Uterus (tissue), 2 donors: Measurements from ENCODE around the gene PI4KA.
"Not testable (repeated sequence)": the region's sequence is repeated elsewhere in the genome, so short reads cannot be mapped to it uniquely, and the experiment has no call there.

Experiments used
- POLR2A ChIP-seq, 2 donors: fragments of 450-650 bp; IDR thresholded peaks; one replicate each; pipeline ENCODE4 v1.6.1; 2016; ENCODE audit warnings: antibody characterized with exemption in 2 of 2, mild to moderate bottlenecking in 1 of 2, moderate library complexity in 1 of 2
- TF ChIP-seq, protein P1 (sequence below), 4 experiments: fragments of 200-600 bp in 2 of 4; fragments of 450-650 bp in 2 of 4; sonication (generic) in 2 of 4; IDR thresholded peaks; one replicate each; pipeline ENCODE4 v1.5.1; 2016 to 2019; ENCODE audit warnings: antibody characterized with exemption in 4 of 4, mild to moderate bottlenecking in 2 of 4, moderate library complexity in 1 of 4

DNA sequence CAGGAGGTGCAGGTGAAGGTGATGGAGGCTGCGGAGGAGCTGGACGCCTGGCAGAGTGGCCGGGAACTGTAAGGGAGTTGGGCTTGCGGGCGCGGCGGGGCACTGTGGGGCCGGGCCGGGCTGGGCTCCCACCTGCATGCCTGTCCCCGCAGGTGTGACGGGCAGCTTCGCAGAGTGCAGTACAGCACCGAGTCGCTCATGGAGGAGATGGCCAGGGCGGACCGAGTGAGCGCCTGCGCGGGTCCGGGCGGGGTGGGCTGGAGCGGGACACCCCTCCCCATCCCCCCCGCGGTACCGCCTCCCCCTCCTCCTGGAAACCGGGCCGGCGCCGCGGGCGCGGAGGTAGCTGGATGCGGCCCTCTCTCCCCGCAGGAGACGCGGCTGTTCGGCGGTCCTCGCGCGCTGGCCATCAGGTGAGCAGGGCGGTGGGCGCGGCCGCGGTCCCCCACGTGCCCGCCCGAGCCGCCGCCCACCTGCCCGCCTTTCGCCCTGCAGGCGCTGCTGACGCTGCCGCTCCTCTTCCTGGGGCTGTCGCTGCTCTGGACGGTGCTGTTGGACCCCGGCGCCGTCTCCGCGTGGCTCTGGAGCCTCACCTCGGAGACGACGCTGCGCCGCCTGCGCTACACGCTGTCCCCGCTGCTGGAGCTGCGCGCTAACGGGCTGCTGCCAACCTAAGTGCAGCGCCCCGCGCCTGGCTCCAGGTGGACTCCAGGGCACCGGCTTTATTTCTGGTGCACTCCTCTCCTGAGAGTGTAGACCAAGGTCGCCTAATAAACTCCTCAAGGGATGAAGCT, 154.6 kb downstream of the PI4KA start:
- TF ChIP-seq, protein P1, sequence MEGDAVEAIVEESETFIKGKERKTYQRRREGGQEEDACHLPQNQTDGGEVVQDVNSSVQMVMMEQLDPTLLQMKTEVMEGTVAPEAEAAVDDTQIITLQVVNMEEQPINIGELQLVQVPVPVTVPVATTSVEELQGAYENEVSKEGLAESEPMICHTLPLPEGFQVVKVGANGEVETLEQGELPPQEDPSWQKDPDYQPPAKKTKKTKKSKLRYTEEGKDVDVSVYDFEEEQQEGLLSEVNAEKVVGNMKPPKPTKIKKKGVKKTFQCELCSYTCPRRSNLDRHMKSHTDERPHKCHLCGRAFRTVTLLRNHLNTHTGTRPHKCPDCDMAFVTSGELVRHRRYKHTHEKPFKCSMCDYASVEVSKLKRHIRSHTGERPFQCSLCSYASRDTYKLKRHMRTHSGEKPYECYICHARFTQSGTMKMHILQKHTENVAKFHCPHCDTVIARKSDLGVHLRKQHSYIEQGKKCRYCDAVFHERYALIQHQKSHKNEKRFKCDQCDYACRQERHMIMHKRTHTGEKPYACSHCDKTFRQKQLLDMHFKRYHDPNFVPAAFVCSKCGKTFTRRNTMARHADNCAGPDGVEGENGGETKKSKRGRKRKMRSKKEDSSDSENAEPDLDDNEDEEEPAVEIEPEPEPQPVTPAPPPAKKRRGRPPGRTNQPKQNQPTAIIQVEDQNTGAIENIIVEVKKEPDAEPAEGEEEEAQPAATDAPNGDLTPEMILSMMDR (IDR thresholded peaks at IDR 0.05), result not testable (repeated sequence)
- not testable (repeated sequence) for TF ChIP-seq POLR2A (IDR thresholded peaks at IDR 0.05)
